K562 (cell line): ENCODE results near the gene ZNF181.
"Not testable (repeated sequence)": the region's sequence is repeated elsewhere in the genome, so short reads cannot be mapped to it uniquely, and the experiment has no call there.

Experiments used
- LARP7 ChIP-seq: fragments of 450-650 bp; IDR thresholded peaks from 2 replicates; pipeline ENCODE4 v1.6.1; 2016
- MAFK ChIP-seq: IDR thresholded peaks from 2 replicates; pipeline ENCODE4 v1.6.1; 2011; ENCODE audit warnings: low read length, improper control_type of control experiment
- NCOA4 ChIP-seq: fragments of 450-650 bp; IDR thresholded peaks from 2 replicates; pipeline ENCODE4 v1.6.1; 2018; ENCODE audit warnings: mild to moderate bottlenecking; ENCODE audit not compliant: partially characterized antibody
- NR1H2 ChIP-seq: sonication (generic); formaldehyde crosslinking; IDR thresholded peaks from 2 replicates; pipeline ENCODE4 v1.4.0; 2020; ENCODE audit warnings: mild to moderate bottlenecking, missing genetic modification reagents
- POLR2A ChIP-seq: fragments of 450-650 bp; conservative IDR thresholded peaks from 2 replicates; pipeline ENCODE4 v1.6.1; 2016
- TF ChIP-seq, protein P1 (sequence below): sonication (generic); formaldehyde crosslinking; IDR thresholded peaks from 2 replicates; pipeline ENCODE4 v1.8.0; 2022; ENCODE audit warnings: mild to moderate bottlenecking, missing genetic modification reagents
- TF ChIP-seq, protein P2 (sequence below), 2 experiments: fragments of 450-650 bp; formaldehyde crosslinking in 1 of 2; IDR thresholded peaks; 2 replicates each; pipeline versions ENCODE4 v1.4.0 to v1.6.1; 2014 to 2020; ENCODE audit warnings: mild to moderate bottlenecking in 2 of 2, borderline replicate concordance in 1 of 2, low read depth in 1 of 2
- TF ChIP-seq, protein P3 (sequence below): sonication (generic); formaldehyde crosslinking; IDR thresholded peaks from 2 replicates; pipeline ENCODE4 v1.9.0; 2022; ENCODE audit warnings: mild to moderate bottlenecking, missing genetic modification reagents

DNA sequence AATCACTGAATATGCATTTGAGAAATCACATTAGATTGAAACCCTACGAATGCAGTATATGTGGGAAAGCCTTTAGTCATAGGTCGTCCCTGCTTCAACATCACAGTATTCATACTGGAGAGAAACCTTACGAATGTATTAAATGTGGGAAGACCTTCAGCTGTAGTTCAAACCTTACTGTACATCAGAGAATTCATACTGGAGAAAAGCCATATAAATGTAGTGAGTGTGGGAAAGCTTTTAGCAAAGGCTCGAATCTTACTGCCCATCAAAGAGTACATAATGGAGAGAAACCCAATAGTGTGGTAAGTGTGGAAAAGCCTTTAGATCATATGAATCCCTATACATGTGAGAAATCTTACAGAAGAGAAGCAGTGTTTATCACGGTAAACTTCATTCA lies 48.8 kb upstream of the ZNF181 start:
- not testable (repeated sequence) for TF ChIP-seq LARP7; MAFK; NCOA4; NR1H2 (CRISPR knock-in tag); POLR2A
- TF ChIP-seq, protein P1, sequence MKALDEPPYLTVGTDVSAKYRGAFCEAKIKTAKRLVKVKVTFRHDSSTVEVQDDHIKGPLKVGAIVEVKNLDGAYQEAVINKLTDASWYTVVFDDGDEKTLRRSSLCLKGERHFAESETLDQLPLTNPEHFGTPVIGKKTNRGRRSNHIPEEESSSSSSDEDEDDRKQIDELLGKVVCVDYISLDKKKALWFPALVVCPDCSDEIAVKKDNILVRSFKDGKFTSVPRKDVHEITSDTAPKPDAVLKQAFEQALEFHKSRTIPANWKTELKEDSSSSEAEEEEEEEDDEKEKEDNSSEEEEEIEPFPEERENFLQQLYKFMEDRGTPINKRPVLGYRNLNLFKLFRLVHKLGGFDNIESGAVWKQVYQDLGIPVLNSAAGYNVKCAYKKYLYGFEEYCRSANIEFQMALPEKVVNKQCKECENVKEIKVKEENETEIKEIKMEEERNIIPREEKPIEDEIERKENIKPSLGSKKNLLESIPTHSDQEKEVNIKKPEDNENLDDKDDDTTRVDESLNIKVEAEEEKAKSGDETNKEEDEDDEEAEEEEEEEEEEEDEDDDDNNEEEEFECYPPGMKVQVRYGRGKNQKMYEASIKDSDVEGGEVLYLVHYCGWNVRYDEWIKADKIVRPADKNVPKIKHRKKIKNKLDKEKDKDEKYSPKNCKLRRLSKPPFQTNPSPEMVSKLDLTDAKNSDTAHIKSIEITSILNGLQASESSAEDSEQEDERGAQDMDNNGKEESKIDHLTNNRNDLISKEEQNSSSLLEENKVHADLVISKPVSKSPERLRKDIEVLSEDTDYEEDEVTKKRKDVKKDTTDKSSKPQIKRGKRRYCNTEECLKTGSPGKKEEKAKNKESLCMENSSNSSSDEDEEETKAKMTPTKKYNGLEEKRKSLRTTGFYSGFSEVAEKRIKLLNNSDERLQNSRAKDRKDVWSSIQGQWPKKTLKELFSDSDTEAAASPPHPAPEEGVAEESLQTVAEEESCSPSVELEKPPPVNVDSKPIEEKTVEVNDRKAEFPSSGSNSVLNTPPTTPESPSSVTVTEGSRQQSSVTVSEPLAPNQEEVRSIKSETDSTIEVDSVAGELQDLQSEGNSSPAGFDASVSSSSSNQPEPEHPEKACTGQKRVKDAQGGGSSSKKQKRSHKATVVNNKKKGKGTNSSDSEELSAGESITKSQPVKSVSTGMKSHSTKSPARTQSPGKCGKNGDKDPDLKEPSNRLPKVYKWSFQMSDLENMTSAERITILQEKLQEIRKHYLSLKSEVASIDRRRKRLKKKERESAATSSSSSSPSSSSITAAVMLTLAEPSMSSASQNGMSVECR (CRISPR knock-in tag) = not testable (repeated sequence)
- TF ChIP-seq, protein P2, sequence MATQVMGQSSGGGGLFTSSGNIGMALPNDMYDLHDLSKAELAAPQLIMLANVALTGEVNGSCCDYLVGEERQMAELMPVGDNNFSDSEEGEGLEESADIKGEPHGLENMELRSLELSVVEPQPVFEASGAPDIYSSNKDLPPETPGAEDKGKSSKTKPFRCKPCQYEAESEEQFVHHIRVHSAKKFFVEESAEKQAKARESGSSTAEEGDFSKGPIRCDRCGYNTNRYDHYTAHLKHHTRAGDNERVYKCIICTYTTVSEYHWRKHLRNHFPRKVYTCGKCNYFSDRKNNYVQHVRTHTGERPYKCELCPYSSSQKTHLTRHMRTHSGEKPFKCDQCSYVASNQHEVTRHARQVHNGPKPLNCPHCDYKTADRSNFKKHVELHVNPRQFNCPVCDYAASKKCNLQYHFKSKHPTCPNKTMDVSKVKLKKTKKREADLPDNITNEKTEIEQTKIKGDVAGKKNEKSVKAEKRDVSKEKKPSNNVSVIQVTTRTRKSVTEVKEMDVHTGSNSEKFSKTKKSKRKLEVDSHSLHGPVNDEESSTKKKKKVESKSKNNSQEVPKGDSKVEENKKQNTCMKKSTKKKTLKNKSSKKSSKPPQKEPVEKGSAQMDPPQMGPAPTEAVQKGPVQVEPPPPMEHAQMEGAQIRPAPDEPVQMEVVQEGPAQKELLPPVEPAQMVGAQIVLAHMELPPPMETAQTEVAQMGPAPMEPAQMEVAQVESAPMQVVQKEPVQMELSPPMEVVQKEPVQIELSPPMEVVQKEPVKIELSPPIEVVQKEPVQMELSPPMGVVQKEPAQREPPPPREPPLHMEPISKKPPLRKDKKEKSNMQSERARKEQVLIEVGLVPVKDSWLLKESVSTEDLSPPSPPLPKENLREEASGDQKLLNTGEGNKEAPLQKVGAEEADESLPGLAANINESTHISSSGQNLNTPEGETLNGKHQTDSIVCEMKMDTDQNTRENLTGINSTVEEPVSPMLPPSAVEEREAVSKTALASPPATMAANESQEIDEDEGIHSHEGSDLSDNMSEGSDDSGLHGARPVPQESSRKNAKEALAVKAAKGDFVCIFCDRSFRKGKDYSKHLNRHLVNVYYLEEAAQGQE (IDR thresholded peaks at IDR 0.05; ENCODE audit: borderline replicate concordance) = not testable (repeated sequence)
- TF ChIP-seq, protein P2 (CRISPR knock-in tag; IDR thresholded peaks at IDR 0.05; ENCODE audit: low read depth) = not testable (repeated sequence)
- TF ChIP-seq, protein P3, sequence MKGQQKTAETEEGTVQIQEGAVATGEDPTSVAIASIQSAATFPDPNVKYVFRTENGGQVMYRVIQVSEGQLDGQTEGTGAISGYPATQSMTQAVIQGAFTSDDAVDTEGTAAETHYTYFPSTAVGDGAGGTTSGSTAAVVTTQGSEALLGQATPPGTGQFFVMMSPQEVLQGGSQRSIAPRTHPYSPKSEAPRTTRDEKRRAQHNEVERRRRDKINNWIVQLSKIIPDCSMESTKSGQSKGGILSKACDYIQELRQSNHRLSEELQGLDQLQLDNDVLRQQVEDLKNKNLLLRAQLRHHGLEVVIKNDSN = not testable (repeated sequence)
